OCI-LY7 (cell line): Measurements from ENCODE around the gene CRAMP1. TPM values are rescaled to one million over a fixed set of nuclear protein-coding genes. Genes with fewer than 3 reads are reported as not detected.

ENCODE experiments used
- Bru-seq: library from RNA; stranded (reverse); fragments of 400-500 nt; gene quantifications from one replicate; lab custom pipeline; 2021; lab: Mats Ljungman, UMichigan
- BruChase-seq, 2 experiments: library from RNA; stranded (reverse); fragments of 400-500 nt; gene quantifications; one replicate each; lab custom pipeline; 2021; lab: Mats Ljungman, UMichigan
- BruUV-seq: library from RNA; stranded (reverse); fragments of 400-500 nt; replicated peaks from 2 replicates; lab custom pipeline; 2021; lab: Mats Ljungman, UMichigan
- CTCF ChIA-PET: fragments of 300-600 bp; sonication (Branson Sonifier 250); formaldehyde crosslinking; loops from one replicate; lab custom pipeline; 2022; ENCODE audit warnings: antibody characterized with exemption; ENCODE audit not compliant: unreplicated experiment; lab: Charles Lee
- POLR2A ChIA-PET: fragments of 300-600 bp; sonication (Branson Sonifier 250); formaldehyde crosslinking; loops from one replicate; lab custom pipeline; 2022; ENCODE audit warnings: antibody characterized with exemption; lab: Charles Lee
- DNase-seq: peaks from one replicate; pipeline ENCODE4 v3.0.0-alpha.2; 2015; ENCODE audit warnings: low spot score
- H2AFZ ChIP-seq: fragments of 200-600 bp; sonication (generic), shearing (Covaris generic); 2 replicates; pipeline ENCODE4 v1.6.1; 2014; ENCODE audit warnings: mild to moderate bottlenecking, antibody characterized with exemption, low read length, moderate library complexity
- H3K27ac ChIP-seq: fragments of 200-600 bp; sonication (generic); 2 replicates; pipeline ENCODE4 v1.5.1; 2014; ENCODE audit warnings: mixed run types, low read depth, mild to moderate bottlenecking, moderate library complexity, low read length, inconsistent platforms; ENCODE audit not compliant: poor library complexity, severe bottlenecking
- H3K36me3 ChIP-seq: fragments of 200-600 bp; sonication (generic); 2 replicates; pipeline ENCODE4 v1.6.1; 2014; ENCODE audit warnings: mild to moderate bottlenecking, antibody characterized with exemption, low read length, moderate library complexity, mixed read lengths; ENCODE audit not compliant: insufficient read depth
- H3K4me1 ChIP-seq: fragments of 200-600 bp; sonication (generic); 2 replicates; pipeline ENCODE4 v1.5.1; 2014; ENCODE audit warnings: mild to moderate bottlenecking, low read length; ENCODE audit not compliant: insufficient read depth, poor library complexity, severe bottlenecking
- H3K4me2 ChIP-seq: fragments of 200-600 bp; sonication (generic); 2 replicates; pipeline ENCODE4 v1.6.1; 2014; ENCODE audit warnings: mild to moderate bottlenecking, low read length
- H3K4me3 ChIP-seq: fragments of 200-600 bp; sonication (generic); 2 replicates; pipeline ENCODE4 v1.5.1; 2014; ENCODE audit warnings: mild to moderate bottlenecking, low read depth, low read length; ENCODE audit not compliant: poor library complexity, severe bottlenecking
- H3K79me2 ChIP-seq: fragments of 200-600 bp; sonication (generic); 2 replicates; pipeline ENCODE4 v1.6.1; 2016; ENCODE audit warnings: low read depth, mild to moderate bottlenecking, low read length, moderate library complexity, mixed read lengths; ENCODE audit not compliant: insufficient read depth
- H3K9me2 ChIP-seq: fragments of 200-600 bp; sonication (generic); 2 replicates; pipeline ENCODE4 v1.6.1; 2016; ENCODE audit warnings: mild to moderate bottlenecking, low read length, mixed read lengths; ENCODE audit not compliant: insufficient read depth
- H3K9me3 ChIP-seq: fragments of 200-600 bp; sonication (generic); 2 replicates; pipeline ENCODE4 v1.6.1; 2014; ENCODE audit warnings: mild to moderate bottlenecking, mixed run types, low read length, mixed read lengths
- H4K20me1 ChIP-seq: fragments of 200-600 bp; sonication (generic); 2 replicates; pipeline ENCODE4 v1.6.1; 2014; ENCODE audit warnings: mild to moderate bottlenecking, antibody characterized with exemption, low read length, moderate library complexity, mixed read lengths; ENCODE audit not compliant: insufficient read depth
- EZH2phosphoT487 ChIP-seq: fragments of 200-600 bp; sonication (generic); IDR thresholded peaks from 2 replicates; pipeline ENCODE4 v1.6.1; 2018; ENCODE audit warnings: low read depth, borderline replicate concordance, mild to moderate bottlenecking, mixed run types, antibody characterized with exemption, low read length, moderate library complexity, mixed read lengths
- intact Hi-C: fragments of 100-400 bp; cut with micrococcal nuclease; formaldehyde crosslinking; loops from one replicate; pipeline ENCODE4 v1.10.0; 2022; ENCODE audit not compliant: unreplicated experiment
- long read RNA-seq: library from polyadenylated mRNA; stranded (forward); transcript quantifications from one replicate; pipeline ENCODE4 v2.0.0, GENCODE V29; 2022
- total RNA-seq, 2 experiments: library from RNA; depleted of rRNA in 1 of 2; stranded (reverse); fragments of >200 nt in 1 of 2; shearing (Covaris generic) in 1 of 2; gene quantifications; 2 replicates each; pipeline ENCODE4 v1.2.3, GENCODE V29; 2014 to 2022
- TF ChIP-seq, protein P1 (sequence below): fragments of 200-600 bp; sonication (generic); conservative IDR thresholded peaks from 2 replicates; pipeline ENCODE4 v1.5.1; 2014; ENCODE audit warnings: mild to moderate bottlenecking, antibody characterized with exemption, low read length, moderate library complexity, mixed read lengths

Gene CRAMP1, protein sequence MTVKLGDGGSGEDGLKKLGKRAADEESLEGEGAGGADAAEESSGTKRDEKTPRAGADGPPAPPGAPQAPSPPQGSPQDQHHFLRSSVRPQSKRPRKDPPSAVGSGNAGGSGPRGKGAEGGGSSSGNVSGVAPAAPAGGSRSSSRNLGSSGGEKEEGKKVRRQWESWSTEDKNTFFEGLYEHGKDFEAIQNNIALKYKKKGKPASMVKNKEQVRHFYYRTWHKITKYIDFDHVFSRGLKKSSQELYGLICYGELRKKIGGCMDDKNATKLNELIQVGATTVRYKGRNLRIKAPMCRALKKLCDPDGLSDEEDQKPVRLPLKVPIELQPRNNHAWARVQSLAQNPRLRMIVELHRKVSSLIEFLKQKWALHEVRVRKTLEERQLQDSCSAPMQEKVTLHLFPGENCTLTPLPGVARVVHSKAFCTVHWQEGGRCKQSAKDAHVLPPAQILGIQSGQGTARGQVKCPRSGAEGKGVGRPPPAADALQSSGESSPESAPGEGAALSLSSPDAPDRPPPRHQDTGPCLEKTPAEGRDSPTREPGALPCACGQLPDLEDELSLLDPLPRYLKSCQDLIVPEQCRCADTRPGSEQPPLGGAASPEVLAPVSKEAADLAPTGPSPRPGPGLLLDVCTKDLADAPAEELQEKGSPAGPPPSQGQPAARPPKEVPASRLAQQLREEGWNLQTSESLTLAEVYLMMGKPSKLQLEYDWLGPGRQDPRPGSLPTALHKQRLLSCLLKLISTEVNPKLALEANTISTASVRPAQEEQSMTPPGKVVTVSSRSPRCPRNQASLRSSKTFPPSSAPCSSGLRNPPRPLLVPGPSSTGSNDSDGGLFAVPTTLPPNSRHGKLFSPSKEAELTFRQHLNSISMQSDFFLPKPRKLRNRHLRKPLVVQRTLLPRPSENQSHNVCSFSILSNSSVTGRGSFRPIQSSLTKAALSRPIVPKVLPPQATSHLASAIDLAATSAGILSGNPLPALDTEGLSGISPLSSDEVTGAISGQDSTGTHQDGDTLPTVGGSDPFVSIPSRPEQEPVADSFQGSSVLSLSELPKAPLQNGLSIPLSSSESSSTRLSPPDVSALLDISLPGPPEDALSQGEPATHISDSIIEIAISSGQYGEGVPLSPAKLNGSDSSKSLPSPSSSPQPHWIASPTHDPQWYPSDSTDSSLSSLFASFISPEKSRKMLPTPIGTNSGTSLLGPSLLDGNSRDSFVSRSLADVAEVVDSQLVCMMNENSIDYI (N-terminal part only)
- 9.1 and 10.5 TPM in 2 replicates for total RNA-seq (2014; rRNA removed; shearing (Covaris generic))
- 33.6 and 33.8 TPM in 2 replicates for total RNA-seq (2022)
- percentile 66 among the genes with signal in this experiment for Bru-seq, nascent RNA
- BruChase-seq, experiment 1, labeled RNA remaining after a 6-hour chase: percentile 81 among the genes with signal in this experiment
- BruChase-seq, experiment 2, labeled RNA remaining after a 2-hour chase: percentile 80 among the genes with signal in this experiment
- long read RNA-seq, partial matches to known transcripts: 4 of 17 reads
- long read RNA-seq, other reads (novel, unspliced or antisense): 12 of 17 reads

DNA sequence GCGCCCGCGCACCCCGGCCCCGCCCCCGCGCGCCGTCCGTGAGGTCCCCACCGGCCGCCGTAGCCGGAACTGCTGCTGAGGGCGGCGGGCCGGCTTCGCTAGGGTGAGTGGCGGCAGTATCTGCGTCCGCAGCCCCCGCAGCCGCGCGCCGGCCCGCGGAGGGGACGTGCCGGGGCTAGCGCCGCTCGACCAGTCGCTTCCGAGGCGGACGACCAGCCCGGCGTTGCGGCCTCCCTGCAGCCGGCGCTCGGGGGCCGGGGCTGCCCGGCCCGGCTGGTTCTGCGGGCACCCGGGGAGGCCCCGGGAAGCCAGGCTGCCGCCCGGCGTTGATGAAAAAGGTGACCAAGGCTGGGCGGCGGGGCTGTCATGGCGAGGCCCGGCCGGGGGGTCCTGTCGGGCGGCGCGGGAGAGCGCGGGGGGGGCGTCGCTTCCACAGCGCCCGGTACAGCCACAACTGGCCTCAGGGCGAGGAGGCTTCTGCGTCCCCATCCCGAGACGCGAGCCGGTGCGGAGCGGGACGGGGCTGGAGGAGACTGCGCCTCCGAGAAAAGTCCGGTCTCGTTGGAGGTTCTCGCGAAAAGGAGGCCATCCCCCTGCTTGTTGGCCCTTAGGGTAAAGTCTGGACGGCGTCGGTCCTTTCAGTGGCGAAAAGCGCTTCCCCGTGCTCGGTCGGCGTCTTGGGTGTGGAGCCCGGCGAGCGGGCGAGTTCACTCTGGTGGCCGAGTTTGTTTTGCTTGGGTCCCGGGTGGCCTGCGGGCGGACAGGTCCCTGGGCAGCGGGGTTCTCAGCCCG is at the start of gene CRAMP1:
CRAMP1 (plus strand) TSS at position 41 of the 792 bp plus-strand sequence. CDS start 2,280 bp downstream, outside the sequence.
- H3K4me1 ChIP-seq: peaks cover 36% of the 10 kb centered on the region
- peak within 1 kb of the TSS; percentile 79 for H3K27ac ChIP-seq
- TF ChIP-seq EZH2phosphoT487: no peak
- TF ChIP-seq, protein P1, sequence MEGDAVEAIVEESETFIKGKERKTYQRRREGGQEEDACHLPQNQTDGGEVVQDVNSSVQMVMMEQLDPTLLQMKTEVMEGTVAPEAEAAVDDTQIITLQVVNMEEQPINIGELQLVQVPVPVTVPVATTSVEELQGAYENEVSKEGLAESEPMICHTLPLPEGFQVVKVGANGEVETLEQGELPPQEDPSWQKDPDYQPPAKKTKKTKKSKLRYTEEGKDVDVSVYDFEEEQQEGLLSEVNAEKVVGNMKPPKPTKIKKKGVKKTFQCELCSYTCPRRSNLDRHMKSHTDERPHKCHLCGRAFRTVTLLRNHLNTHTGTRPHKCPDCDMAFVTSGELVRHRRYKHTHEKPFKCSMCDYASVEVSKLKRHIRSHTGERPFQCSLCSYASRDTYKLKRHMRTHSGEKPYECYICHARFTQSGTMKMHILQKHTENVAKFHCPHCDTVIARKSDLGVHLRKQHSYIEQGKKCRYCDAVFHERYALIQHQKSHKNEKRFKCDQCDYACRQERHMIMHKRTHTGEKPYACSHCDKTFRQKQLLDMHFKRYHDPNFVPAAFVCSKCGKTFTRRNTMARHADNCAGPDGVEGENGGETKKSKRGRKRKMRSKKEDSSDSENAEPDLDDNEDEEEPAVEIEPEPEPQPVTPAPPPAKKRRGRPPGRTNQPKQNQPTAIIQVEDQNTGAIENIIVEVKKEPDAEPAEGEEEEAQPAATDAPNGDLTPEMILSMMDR: no peak
- peak within 1 kb of the TSS; percentile 100 for H3K4me3 ChIP-seq
- intact Hi-C loops: loop anchor here (2.0 to 10.0 kb wide), 7 partner anchors 66 to 640 kb away; partner anchors contain the start of genes EME2, JPT2, LMF1 and MRPS34
- H3K36me3 ChIP-seq: peaks cover 23% of the 10 kb centered on the region
- CTCF ChIA-PET: no interaction called here
- peak within 1 kb of the TSS; percentile 89 for H3K4me2 ChIP-seq
- POLR2A ChIA-PET: no interaction called here
- H2AFZ ChIP-seq: peak within 1 kb of the TSS; percentile 46; the same call in 1 of the 2 replicates
- H3K79me2 ChIP-seq: peaks cover 26% of the 10 kb centered on the region; the same call in 1 of the 2 replicates
- H3K9me2 ChIP-seq: no peaks in the 10 kb centered on the region
- no peaks in the 10 kb centered on the region for H4K20me1 ChIP-seq
- BruUV-seq: no TSS peak
- no peaks in the 10 kb centered on the region for H3K9me3 ChIP-seq
- DNase-seq: peak; percentile 24

DNA sequence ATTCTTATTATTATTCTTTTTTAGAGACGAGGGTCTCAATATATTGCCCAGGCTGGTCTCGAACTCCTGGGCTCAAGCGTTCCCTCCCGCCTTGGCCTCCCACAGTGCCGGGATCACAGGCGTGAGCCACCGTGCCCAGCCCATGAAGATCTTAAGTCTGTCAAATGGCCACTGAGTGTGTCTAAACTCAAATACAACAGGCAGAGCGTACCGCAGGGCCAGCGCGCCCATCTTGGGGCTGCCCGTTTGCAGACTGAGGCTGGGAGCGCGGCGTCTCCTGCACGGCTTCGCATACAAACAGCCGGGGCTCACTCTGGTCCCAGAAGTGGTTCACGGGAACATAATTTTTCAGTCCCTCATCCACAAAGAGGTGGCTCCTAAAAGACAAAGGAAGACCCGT is 48.4 kb upstream of the CRAMP1 start:
- no peak overlapping the region for H3K4me2 ChIP-seq
- BruUV-seq: no TSS peak
- intact Hi-C loops: no loop called here
- H2AFZ ChIP-seq: no peak overlapping the region
- H3K4me1 ChIP-seq: no peaks in the 10 kb centered on the region
- no peak for DNase-seq
- H3K9me3 ChIP-seq: no peaks in the 10 kb centered on the region
- ChIA-PET CTCF (no interaction called here), POLR2A (no interaction called here)
- no peaks in the 10 kb centered on the region for H3K36me3 ChIP-seq
- no peak overlapping the region for H3K4me3 ChIP-seq
- no peaks in the 10 kb centered on the region for H3K9me2 ChIP-seq
- TF ChIP-seq, protein P1: no peak
- no peak for TF ChIP-seq EZH2phosphoT487
- H3K79me2 ChIP-seq: no peaks in the 10 kb centered on the region
- no peaks in the 10 kb centered on the region for H4K20me1 ChIP-seq
- H3K27ac ChIP-seq: no peak overlapping the region
